Stomach (tissue), 4 donors: ENCODE data around the gene CCDC102B.

Experiments
- CTCF ChIP-seq, 7 experiments: fragments of 450-650 bp in 4 of 7; fragments of 200-600 bp in 3 of 7; sonication (generic) in 3 of 7; IDR thresholded peaks; one replicate each; pipeline ENCODE4 v1.5.1; 2016 to 2019; ENCODE audit warnings: antibody characterized with exemption in 7 of 7, control low read depth in 2 of 7, mild to moderate bottlenecking in 1 of 7
- EP300 ChIP-seq: sonication (generic); formaldehyde crosslinking; IDR thresholded peaks from one replicate; pipeline ENCODE4 v1.6.1; 2017; ENCODE audit warnings: antibody characterized with exemption

GRCh38 chr18:68826121-68826520 is 28.2 kb downstream of the CCDC102B start:
- TF ChIP-seq CTCF (IDR thresholded peaks at IDR 0.05) (no peak), EP300 (no peak)
